GM23248 (cell line): Measurements from ENCODE around the gene SLIT3. TPM values are rescaled to one million over a fixed set of nuclear protein-coding genes. Genes with fewer than 3 reads are reported as not detected.

Experiments
- DNase-seq: peaks from one replicate; pipeline ENCODE4 v3.0.0-alpha.2; 2015
- H2AFZ ChIP-seq: fragments of 200-600 bp; sonication (generic); 2 replicates; pipeline ENCODE4 v1.6.1; 2016; ENCODE audit warnings: antibody characterized with exemption
- H3F3A ChIP-seq: fragments of 200-600 bp; sonication (generic); 2 replicates; pipeline ENCODE4 v1.6.1; 2016; ENCODE audit warnings: mild to moderate bottlenecking, antibody characterized with exemption, mixed run types; ENCODE audit not compliant: insufficient read depth
- H3K27ac ChIP-seq: fragments of 200-600 bp; sonication (generic); 2 replicates; pipeline ENCODE4 v1.5.1; 2016; ENCODE audit warnings: mild to moderate bottlenecking
- H3K27me3 ChIP-seq: fragments of 200-600 bp; sonication (generic); replicated peaks from 2 replicates; pipeline ENCODE4 v1.6.1; 2016; ENCODE audit warnings: mild to moderate bottlenecking; ENCODE audit not compliant: insufficient read depth
- H3K36me3 ChIP-seq: fragments of 200-600 bp; sonication (generic); 2 replicates; pipeline ENCODE4 v1.6.1; 2016; ENCODE audit warnings: low read depth, mild to moderate bottlenecking
- H3K4me1 ChIP-seq: fragments of 200-600 bp; sonication (generic); 2 replicates; pipeline ENCODE4 v1.6.1; 2016; ENCODE audit warnings: mild to moderate bottlenecking; ENCODE audit not compliant: insufficient read depth
- H3K4me2 ChIP-seq: fragments of 200-600 bp; sonication (generic); one replicate; pipeline ENCODE4 v1.6.1; 2016; ENCODE audit warnings: mild to moderate bottlenecking; ENCODE audit not compliant: unreplicated experiment
- H3K4me3 ChIP-seq: fragments of 200-600 bp; sonication (generic); 2 replicates; pipeline ENCODE4 v1.5.1; 2016; ENCODE audit warnings: mild to moderate bottlenecking
- H3K79me2 ChIP-seq: fragments of 200-600 bp; sonication (generic); 2 replicates; pipeline ENCODE4 v1.6.1; 2016; ENCODE audit warnings: mild to moderate bottlenecking; ENCODE audit not compliant: insufficient read depth
- H3K9ac ChIP-seq: fragments of 200-600 bp; sonication (generic); 2 replicates; pipeline ENCODE4 v1.6.1; 2016; ENCODE audit warnings: mild to moderate bottlenecking
- H3K9me2 ChIP-seq: fragments of 200-600 bp; sonication (generic); 2 replicates; pipeline ENCODE4 v1.6.1; 2016; ENCODE audit warnings: mixed run types, mild to moderate bottlenecking, moderate library complexity; ENCODE audit not compliant: insufficient read depth
- H3K9me3 ChIP-seq: fragments of 200-600 bp; sonication (generic); one replicate; pipeline ENCODE4 v1.6.1; 2017; ENCODE audit warnings: low read depth
- H4K20me1 ChIP-seq: fragments of 200-600 bp; sonication (generic); 2 replicates; pipeline ENCODE4 v1.6.0; 2016; ENCODE audit not compliant: insufficient read depth
- EZH2 ChIP-seq: fragments of 200-600 bp; sonication (generic); IDR thresholded peaks from 2 replicates; pipeline ENCODE4 v1.6.1; 2018; ENCODE audit warnings: antibody characterized with exemption, mild to moderate bottlenecking; ENCODE audit not compliant: insufficient read depth, poor library complexity, severe bottlenecking
- EZH2phosphoT487 ChIP-seq: fragments of 200-600 bp; sonication (generic); IDR thresholded peaks from 2 replicates; pipeline ENCODE4 v1.6.1; 2018; ENCODE audit warnings: antibody characterized with exemption, moderate library complexity, mild to moderate bottlenecking, low read depth; ENCODE audit not compliant: insufficient read depth
- WGBS, 2 experiments: methylation state at CpG; one replicate each; pipeline ENCODE4 v1.1.6; 2015 to 2017; ENCODE audit warnings: low lambda C conversion rate in 2 of 2, low coverage in 1 of 2; ENCODE audit errors: missing lambda C conversion rate in 2 of 2; 5-methylcytosine and 5-hydroxymethylcytosine counted together
- in situ Hi-C: fragments of 300-500 bp; cut with MboI; formaldehyde crosslinking; loops from 2 replicates; pipeline ENCODE4 v1.15.0; 2020
- polyA plus RNA-seq: library from polyadenylated mRNA; unstranded; fragments of >200 nt; fragmentation: Nextera tagmentation; extraction: Ambion mirVana; gene quantifications from 2 replicates; pipeline ENCODE4 v1.2.1, GENCODE V29; 2016
- total RNA-seq: library from RNA; depleted of rRNA; stranded (reverse); fragments of >200 nt; shearing (Covaris generic); gene quantifications from 2 replicates; pipeline ENCODE4 v1.2.3, GENCODE V29; 2014

The SLIT3 gene
- total and polyA plus RNA-seq, 2 experiments from 2014 or later: 61.9 to 100 TPM

DNA sequence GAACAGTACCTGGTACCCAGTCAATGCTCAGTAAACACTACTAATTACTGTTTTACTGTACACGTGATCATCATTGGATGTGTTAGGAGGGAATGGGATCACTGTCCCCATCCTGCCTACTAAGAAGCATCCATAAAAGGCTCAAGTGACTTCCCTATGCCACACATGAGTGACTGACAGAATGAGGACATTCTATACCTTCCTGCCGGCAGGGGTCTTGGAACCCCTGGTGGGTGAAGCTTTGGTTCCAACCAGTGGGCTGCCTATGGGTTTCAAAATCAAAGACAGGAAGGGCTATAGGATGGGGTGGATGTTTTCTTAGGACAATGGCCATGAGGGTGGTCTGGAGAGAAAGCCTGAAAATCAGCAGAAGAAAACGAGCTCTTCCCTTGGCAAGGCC lies 512.2 kb downstream of the SLIT3 start:
- no peak for DNase-seq
- Histone ChIP-seq H3K79me2 (no peaks in the 10 kb centered on the region), H3K4me2 (no peak overlapping the region), H3K9ac (no peak overlapping the region), H3K9me2 (no peaks in the 10 kb centered on the region), H3F3A (peaks cover 6% of the 10 kb centered on the region; the same call in 1 of the 2 replicates), H3K9me3 (no peaks in the 10 kb centered on the region), H2AFZ (no peak overlapping the region), H3K4me1 (peaks cover 8% of the 10 kb centered on the region; the same call in 1 of the 2 replicates), H3K27me3 (no peaks in the 10 kb centered on the region), H3K27ac (no peak overlapping the region), H4K20me1 (no peaks in the 10 kb centered on the region), H3K36me3 (peaks cover 8% of the 10 kb centered on the region), H3K4me3 (no peak overlapping the region)
- no peak for TF ChIP-seq EZH2phosphoT487
- no peak for TF ChIP-seq EZH2
- in situ Hi-C loops: no loop called here
- WGBS, 2 experiments: 58 to 67% methylated on average over 3 of the region's 3 CpGs

DNA sequence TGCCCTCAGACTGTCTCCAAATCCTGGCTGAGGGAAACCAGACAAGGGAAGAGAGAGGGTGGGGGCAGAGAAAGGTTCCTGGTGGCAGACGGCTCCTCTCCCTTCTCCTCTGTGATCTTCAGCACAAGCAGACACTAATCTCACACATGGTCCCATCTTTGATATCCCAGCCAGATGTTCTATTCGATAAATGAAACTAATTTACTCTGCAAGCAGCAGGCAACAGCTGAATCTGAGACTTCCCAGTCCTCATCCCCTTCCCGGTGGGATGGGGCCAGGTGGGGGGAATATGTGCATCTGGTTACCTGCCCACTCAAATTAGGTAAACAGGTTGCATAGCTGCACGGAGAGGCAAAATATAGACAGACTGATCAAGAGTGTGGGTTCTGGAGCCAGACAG lies 512.8 kb downstream of the SLIT3 start:
- H3K4me2 ChIP-seq: no peak overlapping the region
- DNase-seq: no peak
- H3K4me3 ChIP-seq: no peak overlapping the region
- no peak overlapping the region for H3K9ac ChIP-seq
- no peak overlapping the region for H2AFZ ChIP-seq
- H3K4me1 ChIP-seq: 0 out of 2 replicates have a peak, but pooled peaks cover 3% of the 10 kb centered on the region
- 63 to 64% methylated on average over 4 of the region's 4 CpGs for WGBS, 2 experiments
- H3K36me3 ChIP-seq: peaks cover 8% of the 10 kb centered on the region
- no peaks in the 10 kb centered on the region for H4K20me1 ChIP-seq
- in situ Hi-C loops: no loop called here
- TF ChIP-seq EZH2 (no peak), EZH2phosphoT487 (no peak)
- peaks cover 6% of the 10 kb centered on the region; the same call in 1 of the 2 replicates for H3F3A ChIP-seq
- no peaks in the 10 kb centered on the region for H3K9me2 ChIP-seq
- no peak overlapping the region for H3K27ac ChIP-seq
- H3K9me3 ChIP-seq: no peaks in the 10 kb centered on the region
- H3K27me3 ChIP-seq: no peaks in the 10 kb centered on the region
- H3K79me2 ChIP-seq: no peaks in the 10 kb centered on the region

DNA sequence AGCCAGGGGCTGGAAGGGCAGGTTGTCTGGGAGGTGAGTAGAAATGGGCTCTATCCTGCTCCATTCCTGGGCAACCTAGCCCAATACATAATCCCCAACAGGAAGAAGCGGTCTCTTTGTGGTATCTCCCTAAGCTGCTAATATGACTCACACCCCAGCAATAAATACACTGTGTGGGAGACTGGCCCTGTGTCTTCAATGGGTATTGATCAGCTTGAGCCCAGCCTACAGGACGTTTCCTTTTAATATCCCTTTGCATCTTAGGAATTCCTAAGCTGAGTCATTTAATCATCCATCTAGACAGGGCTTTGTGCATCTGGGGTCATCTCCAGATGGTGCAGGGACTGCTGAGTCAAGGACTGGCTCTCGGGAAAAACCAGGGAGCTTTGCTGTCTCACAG lies 514.8 kb downstream of the SLIT3 start:
- in situ Hi-C loops: no loop called here
- Histone ChIP-seq H3K9me2 (no peaks in the 10 kb centered on the region), H3K9ac (no peak overlapping the region), H3K9me3 (no peaks in the 10 kb centered on the region), H4K20me1 (no peaks in the 10 kb centered on the region), H3K79me2 (no peaks in the 10 kb centered on the region), H3K36me3 (peaks cover 8% of the 10 kb centered on the region), H3K4me3 (no peak overlapping the region), H2AFZ (no peak overlapping the region), H3K4me2 (no peak overlapping the region), H3F3A (peaks cover 6% of the 10 kb centered on the region; the same call in 1 of the 2 replicates), H3K27me3 (no peaks in the 10 kb centered on the region), H3K27ac (no peak overlapping the region), H3K4me1 (0 out of 2 replicates have a peak, but pooled peaks cover 3% of the 10 kb centered on the region)
- 77 to 86% methylated on average over 3 of the region's 3 CpGs for WGBS, 2 experiments
- TF ChIP-seq EZH2 (no peak), EZH2phosphoT487 (no peak)
- DNase-seq: peak; percentile 9

GRCh38 chr5:168784454-168784853 lies 516.5 kb downstream of the SLIT3 start:
- peaks cover 8% of the 10 kb centered on the region for H3K36me3 ChIP-seq
- in situ Hi-C loops: no loop called here
- no peaks in the 10 kb centered on the region for H3K79me2 ChIP-seq
- no peak overlapping the region for H3K4me3 ChIP-seq
- H3K27ac ChIP-seq: no peak overlapping the region
- no peaks in the 10 kb centered on the region for H3K9me2 ChIP-seq
- WGBS, 2 experiments: 96 to 97% methylated on average over 4 of the region's 4 CpGs
- H3K4me1 ChIP-seq: no peaks in the 10 kb centered on the region
- H3K27me3 ChIP-seq: no peaks in the 10 kb centered on the region
- H3K9ac ChIP-seq: no peak overlapping the region
- no peak for DNase-seq
- no peaks in the 10 kb centered on the region for H3K9me3 ChIP-seq
- H2AFZ ChIP-seq: no peak overlapping the region
- H3F3A ChIP-seq: no peaks in the 10 kb centered on the region
- no peaks in the 10 kb centered on the region for H4K20me1 ChIP-seq
- no peak overlapping the region for H3K4me2 ChIP-seq
- TF ChIP-seq EZH2phosphoT487 (no peak), EZH2 (no peak)

- H3K9me3 ChIP-seq: no peaks in the 10 kb centered on the region
- no peaks in the 10 kb centered on the region for H3K79me2 ChIP-seq
- no peak for TF ChIP-seq EZH2
- TF ChIP-seq EZH2phosphoT487: no peak
- no peak overlapping the region for H2AFZ ChIP-seq
- peaks cover 13% of the 10 kb centered on the region for H3K36me3 ChIP-seq
- H3K27me3 ChIP-seq: no peaks in the 10 kb centered on the region
- H3K9ac ChIP-seq: no peak overlapping the region
- WGBS, 2 experiments: 62 to 66% methylated on average over 10 of the region's 10 CpGs
- no peaks in the 10 kb centered on the region for H3K4me1 ChIP-seq
- H3K4me2 ChIP-seq: no peak overlapping the region
- in situ Hi-C loops: no loop called here
- DNase-seq: no peak
- H3F3A ChIP-seq: no peaks in the 10 kb centered on the region
- H3K4me3 ChIP-seq: no peak overlapping the region
- H3K9me2 ChIP-seq: no peaks in the 10 kb centered on the region
- no peak overlapping the region for H3K27ac ChIP-seq
- H4K20me1 ChIP-seq: no peaks in the 10 kb centered on the region
Observed at GRCh38 chr5:168781941-168782571, 518.9 kb downstream of the SLIT3 start.
